Transverse colon (tissue), 4 donors: ENCODE data around the gene ZG16B. TPM values are rescaled to one million over a fixed set of nuclear protein-coding genes. Genes with fewer than 3 reads are reported as not detected.
A peak's percentile ranks its signal among the peaks of the same experiment; 100 is the strongest.

ENCODE experiments used
- DNase-seq: peaks from one replicate; pipeline ENCODE4 v3.0.0-alpha.2; 2019
- H3K27ac ChIP-seq, 4 donors: fragments of 200-600 bp; sonication (generic); 2 replicates each; pipeline ENCODE4 v1.5.1; 2016 to 2018; ENCODE audit warnings: inconsistent platforms in 4 of 4
- H3K27me3 ChIP-seq: fragments of 200-600 bp; sonication (generic); 2 replicates; pipeline ENCODE4 v1.5.1; 2017; ENCODE audit warnings: inconsistent platforms
- H3K36me3 ChIP-seq, 4 donors: fragments of 200-600 bp; sonication (generic); 2 replicates each; pipeline ENCODE4 v1.5.1; 2017 to 2019; ENCODE audit warnings: inconsistent platforms in 4 of 4
- H3K4me1 ChIP-seq, 4 donors: fragments of 200-600 bp; sonication (generic); 2 replicates each; pipeline ENCODE4 v1.5.1; 2017 to 2020; ENCODE audit warnings: inconsistent platforms in 4 of 4
- H3K4me3 ChIP-seq, 4 donors: fragments of 200-600 bp; sonication (generic); 1 replicate in 1 of 4; 2 replicates in 3 of 4; pipeline versions ENCODE4 v1.5.1 to v1.6.1; 2017 to 2019; ENCODE audit warnings: inconsistent platforms in 4 of 4
- H3K9me3 ChIP-seq, 2 donors: fragments of 200-600 bp; sonication (generic); 2 replicates each; pipeline ENCODE4 v1.5.1; 2017 to 2019; ENCODE audit warnings: inconsistent platforms in 2 of 2
- EP300 ChIP-seq: sonication (generic); formaldehyde crosslinking; IDR thresholded peaks from one replicate; pipeline ENCODE4 v1.6.1; 2017; ENCODE audit warnings: antibody characterized with exemption, low read depth
- POLR2A ChIP-seq: fragments of 450-650 bp; IDR thresholded peaks from one replicate; pipeline ENCODE4 v1.6.1; 2016; ENCODE audit warnings: antibody characterized with exemption, mild to moderate bottlenecking, moderate library complexity
- POLR2AphosphoS5 ChIP-seq, 3 donors: sonication (generic); formaldehyde crosslinking; IDR thresholded peaks; one replicate each; pipeline ENCODE4 v1.6.1; 2016; ENCODE audit warnings: antibody characterized with exemption in 3 of 3
- WGBS, 2 donors: methylation state at CpG; one replicate each; pipeline ENCODE4 v1.1.5; 2018; ENCODE audit warnings: low coverage in 1 of 2; 5-methylcytosine and 5-hydroxymethylcytosine counted together
- in situ Hi-C, 4 donors: fragments of 200-750 bp; cut with MboI; loops; one replicate each; pipeline versions ENCODE4 v1.15.0 to v1.15.1; 2017; ENCODE audit warnings: low sequenced_read_pairs in 3 of 4, low pct_ligation_motif_present in 1 of 4, low pct_unique_long_range_greater_than_20kb in 1 of 4
- intact Hi-C: fragments of 100-400 bp; cut with DNase I; formaldehyde crosslinking; loops from one replicate; pipeline ENCODE4 v1.15.1; 2023; ENCODE audit warnings: low total_unique reads
- total RNA-seq, 4 donors: library from RNA; depleted of rRNA; stranded (reverse); fragments of >200 nt; gene quantifications; one replicate each; pipeline ENCODE4 v1.1.0, GENCODE V29; 2016
- TF ChIP-seq, protein P1 (sequence below), 5 experiments: fragments of 200-600 bp in 3 of 5; fragments of 450-650 bp in 2 of 5; sonication (generic) in 3 of 5; IDR thresholded peaks; 1 replicate in 2 of 5; 2 replicates in 3 of 5; pipeline ENCODE4 v1.5.1; 2016 to 2017; ENCODE audit warnings: antibody characterized with exemption in 5 of 5, inconsistent platforms in 3 of 5, mild to moderate bottlenecking in 2 of 5, moderate library complexity in 1 of 5

Gene ZG16B
- total RNA-seq, 4 donors from 2014 or later, result 5.2 to 28.3 (median 15.9) TPM; not detected in 1

DNA sequence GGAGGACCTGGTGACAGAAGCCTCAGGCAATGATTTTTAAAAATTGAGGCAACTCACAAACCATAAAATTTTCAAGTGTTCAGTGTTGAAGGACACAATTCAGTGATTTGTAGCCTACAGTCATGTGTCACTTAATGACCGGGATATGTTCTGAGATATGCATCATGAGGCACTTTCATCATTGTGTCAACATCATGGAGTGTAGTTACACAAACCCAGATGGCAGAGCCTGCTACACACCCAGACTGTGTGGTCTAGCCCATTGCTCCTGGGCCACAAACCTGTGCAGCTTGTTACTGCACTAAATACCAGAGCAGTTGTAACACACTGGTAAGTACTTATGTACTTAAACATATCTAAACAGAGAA is 30.3 kb upstream of the ZG16B start:
- peak overlapping the region; percentile 70 to 79 (median 76) for H3K27ac ChIP-seq
- in situ Hi-C loops, result no loop called here
- peak; percentile 83 for DNase-seq

DNA sequence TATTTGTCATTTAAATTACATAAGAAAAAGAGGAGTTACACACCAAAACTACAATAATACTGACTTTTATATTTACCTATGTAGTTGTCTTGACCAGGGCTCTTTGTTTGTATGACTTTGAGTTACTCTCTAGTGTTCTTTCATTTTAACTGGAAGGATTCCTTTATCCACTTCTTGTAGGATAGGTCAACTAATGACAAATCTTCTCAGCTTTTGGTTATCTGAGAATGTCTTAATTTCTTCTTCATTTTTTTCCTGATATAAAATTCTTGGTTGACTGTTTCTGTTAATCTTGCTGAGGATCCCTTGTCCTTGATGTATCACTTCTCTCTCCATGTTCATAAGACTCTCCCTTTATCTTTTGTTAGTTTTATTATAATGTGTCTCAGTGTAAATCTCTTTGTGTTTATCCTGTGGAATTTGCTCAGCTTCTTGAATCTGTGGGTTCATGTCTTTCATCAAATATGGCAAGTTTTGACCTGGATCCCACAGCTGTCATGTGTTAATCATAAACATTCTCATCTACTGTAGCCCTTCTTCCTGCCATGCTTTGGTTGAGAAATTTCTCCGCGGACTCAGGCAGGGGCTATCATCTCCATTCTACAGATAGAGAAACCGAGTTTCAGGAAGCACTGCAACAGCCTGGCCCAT is 26.4 kb upstream of the ZG16B start:
- intact Hi-C loops (no loop called here), in situ Hi-C loops (no loop called here)
- DNase-seq, result no peak
- TF ChIP-seq, protein P1, sequence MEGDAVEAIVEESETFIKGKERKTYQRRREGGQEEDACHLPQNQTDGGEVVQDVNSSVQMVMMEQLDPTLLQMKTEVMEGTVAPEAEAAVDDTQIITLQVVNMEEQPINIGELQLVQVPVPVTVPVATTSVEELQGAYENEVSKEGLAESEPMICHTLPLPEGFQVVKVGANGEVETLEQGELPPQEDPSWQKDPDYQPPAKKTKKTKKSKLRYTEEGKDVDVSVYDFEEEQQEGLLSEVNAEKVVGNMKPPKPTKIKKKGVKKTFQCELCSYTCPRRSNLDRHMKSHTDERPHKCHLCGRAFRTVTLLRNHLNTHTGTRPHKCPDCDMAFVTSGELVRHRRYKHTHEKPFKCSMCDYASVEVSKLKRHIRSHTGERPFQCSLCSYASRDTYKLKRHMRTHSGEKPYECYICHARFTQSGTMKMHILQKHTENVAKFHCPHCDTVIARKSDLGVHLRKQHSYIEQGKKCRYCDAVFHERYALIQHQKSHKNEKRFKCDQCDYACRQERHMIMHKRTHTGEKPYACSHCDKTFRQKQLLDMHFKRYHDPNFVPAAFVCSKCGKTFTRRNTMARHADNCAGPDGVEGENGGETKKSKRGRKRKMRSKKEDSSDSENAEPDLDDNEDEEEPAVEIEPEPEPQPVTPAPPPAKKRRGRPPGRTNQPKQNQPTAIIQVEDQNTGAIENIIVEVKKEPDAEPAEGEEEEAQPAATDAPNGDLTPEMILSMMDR (IDR thresholded peaks at IDR 0.05), result no peak
- TF ChIP-seq POLR2AphosphoS5 (IDR thresholded peaks at IDR 0.05) (no peak), POLR2A (no peak), EP300 (no peak)
- peaks cover 7 to 9% of the 10 kb centered on the region in 2 donors for H3K9me3 ChIP-seq
- H3K4me3 ChIP-seq, result no peak overlapping the region
- no peak overlapping the region for H3K27ac ChIP-seq
- H3K4me1 ChIP-seq, result peaks cover 0 to 9% (median 6%) of the 10 kb centered on the region in 4 donors
- no peaks in the 10 kb centered on the region for H3K36me3 ChIP-seq
- 85% methylated on average over 3 of the region's 3 CpGs; no CpG with 5 or more reads in 1 of the 2 donors for WGBS, 2 donors
- H3K27me3 ChIP-seq, result peaks cover 4% of the 10 kb centered on the region

More for the DNA sequence above, 30.3 kb upstream of the ZG16B start:
- intact Hi-C loops, result no loop called here
- H3K4me3 ChIP-seq, result no peak overlapping the region
- TF ChIP-seq POLR2AphosphoS5 (IDR thresholded peaks at IDR 0.05) (peak in 2 of 3 donors; percentile 62 to 68), EP300 (peak; percentile 30), POLR2A (peak; percentile 21)
- TF ChIP-seq, protein P1 (IDR thresholded peaks at IDR 0.05), result no peak
- H3K27me3 ChIP-seq, result peaks cover 9% of the 10 kb centered on the region
- H3K36me3 ChIP-seq, result no peaks in the 10 kb centered on the region
- H3K4me1 ChIP-seq, result peaks cover 0 to 26% (median 13%) of the 10 kb centered on the region in 4 donors
- peaks cover 7 to 9% of the 10 kb centered on the region in 2 donors for H3K9me3 ChIP-seq
- WGBS, 2 donors, result 57% methylated on average over 1 of the region's 1 CpG; no CpG with 5 or more reads in 1 of the 2 donors

DNA sequence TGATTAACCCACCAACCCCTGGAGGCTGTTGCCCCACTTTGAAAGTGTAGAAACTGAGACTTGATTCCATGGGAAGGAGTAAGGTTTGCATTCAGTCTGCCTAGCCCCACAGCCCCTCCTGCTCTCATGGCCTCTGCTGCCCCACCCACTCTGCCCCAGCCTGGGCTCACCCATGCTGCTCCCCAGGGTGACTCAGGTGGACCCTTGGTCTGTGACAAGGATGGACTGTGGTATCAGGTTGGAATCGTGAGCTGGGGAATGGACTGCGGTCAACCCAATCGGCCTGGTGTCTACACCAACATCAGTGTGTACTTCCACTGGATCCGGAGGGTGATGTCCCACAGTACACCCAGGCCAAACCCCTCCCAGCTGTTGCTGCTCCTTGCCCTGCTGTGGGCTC is 25.4 kb upstream of the ZG16B start:
- no peak overlapping the region for H3K27ac ChIP-seq
- TF ChIP-seq POLR2AphosphoS5 (IDR thresholded peaks at IDR 0.05), result no peak
- no peak for TF ChIP-seq EP300
- TF ChIP-seq, protein P1 (IDR thresholded peaks at IDR 0.05), result no peak
- TF ChIP-seq POLR2A, result no peak
- no peaks in the 10 kb centered on the region for H3K4me1 ChIP-seq
- no peaks in the 10 kb centered on the region for H3K27me3 ChIP-seq
- no peaks in the 10 kb centered on the region for H3K36me3 ChIP-seq
- intact Hi-C loops, result no loop called here
- H3K4me3 ChIP-seq, result no peak overlapping the region
- in situ Hi-C loops, result no loop called here
- no peak for DNase-seq
- WGBS, 2 donors, result 84% methylated on average over 4 of the region's 4 CpGs; no CpG with 5 or more reads in 1 of the 2 donors
- peaks cover 7 to 9% of the 10 kb centered on the region in 2 donors for H3K9me3 ChIP-seq

DNA sequence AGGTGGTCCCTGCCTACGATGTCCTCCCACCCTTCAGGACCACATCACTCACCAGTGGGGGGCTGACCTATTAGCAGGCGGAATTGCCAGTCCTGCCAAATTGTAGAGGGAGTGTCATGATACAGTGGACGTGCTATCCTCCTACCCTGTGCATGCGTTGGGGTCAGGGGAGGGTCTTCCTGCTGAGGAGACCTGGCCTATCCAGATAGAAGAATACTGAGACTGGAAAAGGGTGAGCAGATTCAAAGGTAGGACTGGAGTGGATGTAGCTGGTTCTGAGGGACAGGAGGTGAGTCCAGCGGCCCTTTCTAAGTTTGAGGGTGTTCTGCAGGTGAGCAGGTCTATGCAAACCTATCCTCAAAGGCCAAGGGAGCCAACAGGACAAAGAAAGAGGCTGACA is 23.8 kb upstream of the ZG16B start:
- H3K9me3 ChIP-seq, result peaks cover 7 to 9% of the 10 kb centered on the region in 2 donors
- no peaks in the 10 kb centered on the region for H3K4me1 ChIP-seq
- no peak for DNase-seq
- intact Hi-C loops (no loop called here), in situ Hi-C loops (no loop called here)
- WGBS, 2 donors, result 63 to 75% methylated on average over 1 to 5 of the region's 5 CpGs
- TF ChIP-seq POLR2AphosphoS5 (IDR thresholded peaks at IDR 0.05) (no peak), POLR2A (no peak)
- TF ChIP-seq, protein P1 (IDR thresholded peaks at IDR 0.05), result no peak
- no peaks in the 10 kb centered on the region for H3K36me3 ChIP-seq
- H3K27me3 ChIP-seq, result peaks cover 11% of the 10 kb centered on the region
- H3K4me3 ChIP-seq, result no peak overlapping the region
- H3K27ac ChIP-seq, result no peak overlapping the region
